HCT116 (cell line): ENCODE results near the gene SLIT1. TPM values are rescaled to one million over a fixed set of nuclear protein-coding genes. Genes with fewer than 3 reads are reported as not detected.

Experiments
- ATAC-seq: fragments of 200-7000 bp; cut with Tn5 transposase; 2 replicates; pipeline ENCODE4 v1.9.1; 2020; ENCODE audit warnings: mild to moderate bottlenecking, moderate library complexity
- BruUV-seq: library from RNA; stranded (reverse); fragments of 400-500 nt; replicated peaks from 2 replicates; lab custom pipeline; 2021; lab: Mats Ljungman, UMichigan
- CTCF ChIA-PET: fragments of 300-600 bp; sonication (Branson Sonifier 250); formaldehyde crosslinking; loops from one replicate; lab custom pipeline; 2021; ENCODE audit warnings: antibody characterized with exemption; lab: Charles Lee
- POLR2A ChIA-PET: fragments of 300-600, 350-600 bp; sonication (Branson Sonifier 250); formaldehyde crosslinking; loops from one replicate; lab custom pipeline; 2021; ENCODE audit warnings: antibody characterized with exemption; lab: Charles Lee
- RAD21 ChIA-PET, 2 experiments: fragments of 300-600 bp; sonication (Branson Sonifier 250); formaldehyde crosslinking; loops; one replicate each; lab custom pipeline; 2023; ENCODE audit warnings: low total read pairs in 2 of 2; ENCODE audit not compliant: uncharacterized antibody in 2 of 2, unreplicated experiment in 2 of 2, low non-redundant PET in 1 of 2; lab: Charles Lee
- DNase-seq: peaks from one replicate; pipeline ENCODE4 v3.0.0-alpha.2; 2010; ENCODE audit warnings: low read depth, low spot score
- H2AFZ ChIP-seq: fragments of 200-600 bp; shearing (Covaris generic), sonication (generic); 2 replicates; pipeline ENCODE4 v1.6.1; 2017; ENCODE audit warnings: low read depth, mixed run types, mixed read lengths, antibody characterized with exemption, low read length; ENCODE audit not compliant: poor library complexity, severe bottlenecking
- H3K27ac ChIP-seq: 2 replicates; pipeline ENCODE4 v1.5.1; 2012; ENCODE audit warnings: low read depth, low read length
- H3K27me3 ChIP-seq: fragments of 200-600 bp; sonication (generic); 2 replicates; pipeline ENCODE4 v1.6.1; 2016; ENCODE audit warnings: mixed run types, low read length, mixed read lengths; ENCODE audit not compliant: insufficient read depth
- H3K36me3 ChIP-seq, 2 experiments: fragments of 200-500 bp in 1 of 2; fragments of 200-600 bp in 1 of 2; sonication (Bioruptor generic) in 1 of 2; sonication (generic) in 1 of 2; 2 replicates each; pipeline versions ENCODE4 v1.5.1 to v1.6.1; 2014 to 2016; ENCODE audit warnings: low read length in 2 of 2, inconsistent platforms in 1 of 2, mixed read lengths in 1 of 2, mixed run types in 1 of 2; ENCODE audit not compliant: insufficient read depth in 2 of 2, control insufficient read depth in 1 of 2
- H3K4me1 ChIP-seq, 2 experiments: fragments of 200-600 bp in 1 of 2; sonication (generic) in 1 of 2; 2 replicates each; pipeline versions ENCODE4 v1.5.1 to v1.6.1; 2012 to 2017; ENCODE audit warnings: low read length in 2 of 2, inconsistent platforms in 1 of 2, mild to moderate bottlenecking in 1 of 2, mixed read lengths in 1 of 2, mixed run types in 1 of 2, moderate library complexity in 1 of 2; ENCODE audit not compliant: insufficient read depth in 2 of 2, control insufficient read depth in 1 of 2
- H3K4me2 ChIP-seq: fragments of 200-600 bp; sonication (generic); 2 replicates; pipeline ENCODE4 v1.6.1; 2017; ENCODE audit warnings: mixed run types, low read length, mixed read lengths
- H3K4me3 ChIP-seq, 2 experiments: fragments of 200-600 bp in 1 of 2; sonication (generic) in 1 of 2; replicated peaks in 1 of 2; 2 replicates each; pipeline ENCODE4 v1.5.1; 2011 to 2016; ENCODE audit warnings: low read length in 2 of 2, control low read depth in 1 of 2, low read depth in 1 of 2, mild to moderate bottlenecking in 1 of 2, mixed read lengths in 1 of 2, mixed run types in 1 of 2
- H3K79me2 ChIP-seq: fragments of 200-600 bp; sonication (generic); 2 replicates; pipeline ENCODE4 v1.6.1; 2017; ENCODE audit warnings: mild to moderate bottlenecking, mixed run types, low read length, moderate library complexity, mixed read lengths; ENCODE audit not compliant: insufficient read depth
- H3K9ac ChIP-seq: fragments of 200-600 bp; sonication (generic); 2 replicates; pipeline ENCODE4 v1.6.1; 2016; ENCODE audit warnings: low read length, mixed read lengths
- H3K9me2 ChIP-seq: fragments of 200-600 bp; sonication (generic), shearing (Covaris generic); 2 replicates; pipeline ENCODE4 v1.6.1; 2017; ENCODE audit warnings: mixed run types, mild to moderate bottlenecking, moderate library complexity; ENCODE audit not compliant: insufficient read depth
- H3K9me3 ChIP-seq, 2 experiments: fragments of 200-500 bp in 1 of 2; fragments of 200-600 bp in 1 of 2; sonication (Bioruptor generic) in 1 of 2; sonication (generic) in 1 of 2; 2 replicates each; pipeline ENCODE4 v1.6.1; 2014 to 2017; ENCODE audit warnings: low read length in 2 of 2, mixed read lengths in 2 of 2, inconsistent platforms in 1 of 2, low read depth in 1 of 2, mild to moderate bottlenecking in 1 of 2, mixed run types in 1 of 2, moderate library complexity in 1 of 2; ENCODE audit not compliant: control insufficient read depth in 1 of 2, insufficient read depth in 1 of 2
- H4K20me1 ChIP-seq: fragments of 200-600 bp; sonication (generic), shearing (Covaris generic); 2 replicates; pipeline ENCODE4 v1.6.1; 2017; ENCODE audit warnings: mixed run types, mild to moderate bottlenecking, moderate library complexity; ENCODE audit not compliant: insufficient read depth
- CEBPB ChIP-seq: IDR thresholded peaks from 2 replicates; pipeline ENCODE4 v1.6.1; 2012; ENCODE audit warnings: low read depth
- ELF1 ChIP-seq: IDR thresholded peaks from 2 replicates; pipeline ENCODE4 v1.6.1; 2012; ENCODE audit warnings: low read depth, borderline replicate concordance
- EZH2phosphoT487 ChIP-seq: fragments of 200-600 bp; IDR thresholded peaks from 2 replicates; pipeline ENCODE4 v1.6.1; 2018; ENCODE audit warnings: antibody characterized with exemption, borderline replicate concordance
- SIN3A ChIP-seq: IDR thresholded peaks from 2 replicates; pipeline ENCODE4 v1.6.1; 2012; ENCODE audit warnings: low read depth
- TCF7L2 ChIP-seq: IDR thresholded peaks from 2 replicates; pipeline ENCODE4 v1.7.0; 2011; ENCODE audit warnings: borderline replicate concordance, inconsistent platforms; ENCODE audit not compliant: insufficient read depth, insufficient read length; ENCODE audit errors: extremely low read depth
- intact Hi-C: fragments of 100-400 bp; cut with micrococcal nuclease; formaldehyde crosslinking; loops from 2 replicates; pipeline ENCODE4 v1.10.0; 2022
- total RNA-seq: library from RNA; stranded (reverse); gene quantifications from one replicate; pipeline ENCODE4 v1.2.1, GENCODE V29; 2021; ENCODE audit not compliant: unreplicated experiment

Gene SLIT1
- total RNA-seq, 1 experiment from 2014 or later = 0.42 TPM

- DNase-seq (no peak), ATAC-seq (no peak)
- Histone ChIP-seq H3K27ac (no peak overlapping the region), H3K36me3 (no peaks in the 10 kb centered on the region), H3K4me2 (no peak overlapping the region), H3K9me3 (no peaks in the 10 kb centered on the region), H3K9ac (no peak overlapping the region), H3K27me3 (peaks cover 44% of the 10 kb centered on the region), H3K4me3 (no peak overlapping the region), H4K20me1 (no peaks in the 10 kb centered on the region), H3K79me2 (no peaks in the 10 kb centered on the region), H3K4me1 (no peaks in the 10 kb centered on the region), H2AFZ (no peak overlapping the region), H3K9me2 (no peaks in the 10 kb centered on the region)
- CTCF ChIA-PET = interaction anchor here (1.5 kb wide), 1 partner anchor 134 kb away, joined by 8 read pairs; no protein-coding TSS in a partner anchor
- TF ChIP-seq ELF1 (no peak), SIN3A (no peak), EZH2phosphoT487 (no peak), TCF7L2 (no peak)
- POLR2A ChIA-PET = no interaction called here
- intact Hi-C loops = no loop called here
- RAD21 ChIA-PET = no interaction called here
- BruUV-seq = no TSS peak
Measured at GRCh38 chr10:97075961-97076525, 109.7 kb downstream of the SLIT1 start.

GRCh38 chr10:97075421-97075820, 110.3 kb downstream of the SLIT1 start:
- Histone ChIP-seq H4K20me1 (no peaks in the 10 kb centered on the region), H3K27ac (no peak overlapping the region), H3K9me3 (no peaks in the 10 kb centered on the region), H3K4me3 (no peak overlapping the region), H3K9me2 (no peaks in the 10 kb centered on the region), H3K79me2 (no peaks in the 10 kb centered on the region), H3K4me1 (no peaks in the 10 kb centered on the region), H3K4me2 (no peak overlapping the region), H3K9ac (no peak overlapping the region), H3K36me3 (no peaks in the 10 kb centered on the region), H3K27me3 (peaks cover 40% of the 10 kb centered on the region), H2AFZ (no peak overlapping the region)
- RAD21 ChIA-PET = interaction anchor here in 1 of 2 experiments (1.1 kb wide), 1 partner anchor 135 kb away, joined by 3 read pairs; no protein-coding TSS in a partner anchor
- CTCF ChIA-PET = interaction anchor here (3.9 kb wide), 1 partner anchor 134 kb away, joined by 85 read pairs; no protein-coding TSS in a partner anchor
- intact Hi-C loops = no loop called here
- POLR2A ChIA-PET = no interaction called here
- DNase-seq (no peak), ATAC-seq (no peak)
- TF ChIP-seq EZH2phosphoT487 = no peak
- TF ChIP-seq CEBPB = no peak
- no TSS peak for BruUV-seq
